WI38 (cell line): ENCODE results near the gene SMIM15.

Source experiments
- H3K4me3 ChIP-seq: 2 replicates; pipeline ENCODE4 v1.5.1; 2011; ENCODE audit warnings: low read depth, mild to moderate bottlenecking, control low read depth, low read length
- CTCF ChIP-seq: IDR thresholded peaks from 2 replicates; pipeline ENCODE4 v1.5.1; 2012; ENCODE audit warnings: low read depth, mild to moderate bottlenecking, control low read depth, low read length

SMIM15 gene

GRCh38 chr5:61120534-61120933, 41.7 kb downstream of the SMIM15 start:
- TF ChIP-seq CTCF = no peak
- H3K4me3 ChIP-seq = no peak overlapping the region

- TF ChIP-seq CTCF = no peak
- no peak overlapping the region for H3K4me3 ChIP-seq
Observed at GRCh38 chr5:61119066-61119465, 43.2 kb downstream of the SMIM15 start.

DNA sequence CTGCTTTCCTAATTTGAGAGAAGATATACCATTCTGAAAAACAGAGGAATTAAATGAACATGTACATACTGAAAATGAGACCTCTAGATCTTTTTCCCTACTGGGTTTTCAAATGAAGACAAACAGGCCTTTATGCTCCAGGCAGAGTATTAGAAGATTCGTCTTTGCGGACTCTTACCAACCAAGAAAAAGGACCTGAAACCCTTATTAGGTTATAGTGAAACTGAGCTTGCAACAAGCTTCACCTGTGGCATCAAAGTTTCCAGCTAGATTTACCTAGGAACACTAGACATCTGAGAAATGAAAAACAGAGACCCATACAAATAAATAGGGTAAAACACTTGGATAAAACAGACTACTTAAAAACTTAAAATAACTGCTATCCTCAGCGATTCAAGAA, 46.3 kb downstream of the SMIM15 start:
- no peak overlapping the region for H3K4me3 ChIP-seq
- no peak for TF ChIP-seq CTCF

- no peak overlapping the region for H3K4me3 ChIP-seq
- no peak for TF ChIP-seq CTCF
Observed at GRCh38 chr5:61114441-61114840, 47.8 kb downstream of the SMIM15 start.
